Measurements from ENCODE around the gene TRA2A. TPM values are rescaled to one million over a fixed set of nuclear protein-coding genes. Genes with fewer than 3 reads are reported as not detected.
A peak's percentile ranks its signal among the peaks of the same experiment; 100 is the strongest.

Gene TRA2A
- total RNA-seq, 2 donors from 2014 or later: 26.2 to 35.6 TPM

- intact Hi-C loops (cut with DNase I): no loop called here
- DNase-seq (peak in 1 of 4 donors; percentile 12), ATAC-seq (peak; percentile 33)
- no peak for TF ChIP-seq CTCF (IDR thresholded peaks at IDR 0.05)
- TF ChIP-seq POLR2A (IDR thresholded peaks at IDR 0.05): no peak
- H3K9me3 ChIP-seq: no peaks in the 10 kb centered on the region
- no peaks in the 10 kb centered on the region for H3K36me3 ChIP-seq (replicated peaks in 1 of 2; ENCODE audit: insufficient read depth in 1 of 2, low read depth in 2 of 2)
- H3K27me3 ChIP-seq: peaks cover 6 to 73% of the 10 kb centered on the region in 2 donors
- no peak overlapping the region for H3K27ac ChIP-seq
- 0 to 2% methylated on average over 7 to 57 of the region's 91 CpGs for WGBS, 2 donors
- H3K4me3 ChIP-seq: no peak overlapping the region
- peaks cover 41% of the 10 kb centered on the region for H3K4me1 ChIP-seq
Observed at GRCh38 chr7:23469150-23469960, 62.4 kb downstream of the TRA2A start.

GRCh38 chr7:23468526-23469149 is 63.1 kb downstream of the TRA2A start:
- H3K4me1 ChIP-seq: peaks cover 34% of the 10 kb centered on the region
- intact Hi-C loops (cut with DNase I): no loop called here
- ATAC-seq (no peak), DNase-seq (no peak)
- peaks cover 6 to 66% of the 10 kb centered on the region in 2 donors for H3K27me3 ChIP-seq
- H3K27ac ChIP-seq: no peak overlapping the region
- no peak overlapping the region for H3K4me3 ChIP-seq
- no peaks in the 10 kb centered on the region for H3K9me3 ChIP-seq
- WGBS, 2 donors: 6 to 11% methylated on average over 20 to 48 of the region's 48 CpGs
- H3K36me3 ChIP-seq (replicated peaks in 1 of 2; ENCODE audit: insufficient read depth in 1 of 2, low read depth in 2 of 2): no peaks in the 10 kb centered on the region
- TF ChIP-seq POLR2A (IDR thresholded peaks at IDR 0.05) (no peak), CTCF (IDR thresholded peaks at IDR 0.05) (no peak)

GRCh38 chr7:23467806-23468525 is 63.8 kb downstream of the TRA2A start:
- intact Hi-C loops (cut with DNase I): no loop called here
- Histone ChIP-seq H3K4me3 (no peak overlapping the region), H3K27ac (no peak overlapping the region), H3K4me1 (peaks cover 34% of the 10 kb centered on the region), H3K9me3 (no peaks in the 10 kb centered on the region), H3K36me3 (replicated peaks in 1 of 2; ENCODE audit: insufficient read depth in 1 of 2, low read depth in 2 of 2) (no peaks in the 10 kb centered on the region), H3K27me3 (peaks cover 6 to 66% of the 10 kb centered on the region in 2 donors)
- no peak for DNase-seq
- no peak for TF ChIP-seq POLR2A (IDR thresholded peaks at IDR 0.05)
- ATAC-seq: no peak
- WGBS, 2 donors: 10 to 19% methylated on average over 23 to 32 of the region's 32 CpGs

- intact Hi-C loops (cut with DNase I): no loop called here
- ATAC-seq (no peak), DNase-seq (no peak)
- no peak overlapping the region for H3K4me3 ChIP-seq
- no peaks in the 10 kb centered on the region for H3K9me3 ChIP-seq
- H3K27ac ChIP-seq: no peak overlapping the region
- H3K27me3 ChIP-seq: peaks cover 6 to 61% of the 10 kb centered on the region in 2 donors
- WGBS, 2 donors: 29 to 36% methylated on average over 11 of the region's 11 CpGs
- TF ChIP-seq POLR2A (IDR thresholded peaks at IDR 0.05): no peak
- no peak for TF ChIP-seq CTCF (IDR thresholded peaks at IDR 0.05)
- H3K36me3 ChIP-seq (replicated peaks in 1 of 2; ENCODE audit: insufficient read depth in 1 of 2, low read depth in 2 of 2): no peaks in the 10 kb centered on the region
- peaks cover 34% of the 10 kb centered on the region for H3K4me1 ChIP-seq
Observed at GRCh38 chr7:23467291-23467805, 64.4 kb downstream of the TRA2A start.

- 7 to 13% methylated on average over 2 of the region's 2 CpGs for WGBS, 2 donors
- ATAC-seq: peak; percentile 47
- H3K27me3 ChIP-seq: peaks cover 0 to 19% of the 10 kb centered on the region in 2 donors
Observed at GRCh38 chr7:23462846-23463245, 68.9 kb downstream of the TRA2A start.

More at GRCh38 chr7:23462846-23463245, 68.9 kb downstream of the TRA2A start:
- no peaks in the 10 kb centered on the region for H3K4me1 ChIP-seq
- no peak overlapping the region for H3K27ac ChIP-seq
- TF ChIP-seq POLR2A (IDR thresholded peaks at IDR 0.05): no peak
- peak in 3 of 7 experiments; percentile 36 to 42 (median 38) for TF ChIP-seq CTCF (IDR thresholded peaks at IDR 0.05)
- H3K9me3 ChIP-seq: no peaks in the 10 kb centered on the region
- no peak overlapping the region for H3K4me3 ChIP-seq
- H3K36me3 ChIP-seq (replicated peaks in 1 of 2; ENCODE audit: insufficient read depth in 1 of 2, low read depth in 2 of 2): no peaks in the 10 kb centered on the region
- intact Hi-C loops (cut with DNase I): no loop called here
- DNase-seq: peak in 1 of 4 donors; percentile 18
